Measurements from ENCODE around the gene SENP7. TPM values are rescaled to one million over a fixed set of nuclear protein-coding genes. Genes with fewer than 3 reads are reported as not detected.

SENP7 gene
- total and polyA plus RNA-seq, 2 experiments from 2014 or later = 5.0 to 9.0 TPM

DNA sequence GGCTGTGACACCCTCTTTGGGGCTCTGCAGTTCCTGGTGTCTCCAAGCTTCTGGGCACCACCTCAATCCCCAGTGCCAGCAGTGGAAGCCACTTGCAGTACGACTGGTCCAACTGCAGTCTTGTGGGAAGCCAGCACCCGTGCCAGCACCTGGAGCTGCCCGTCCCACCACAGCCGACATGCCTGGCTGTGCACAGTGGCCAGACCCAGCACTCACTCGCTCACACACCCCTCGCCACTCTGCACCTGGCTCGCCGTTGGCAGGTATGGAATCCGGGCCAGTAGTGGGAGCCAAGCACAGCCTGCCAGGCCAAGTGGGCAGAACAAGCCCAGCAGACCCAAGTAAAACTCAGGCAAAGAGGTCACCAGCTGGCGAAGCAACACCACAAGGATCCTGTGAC lies 128.6 kb downstream of the SENP7 start (continued):
- TF ChIP-seq, protein P1, sequence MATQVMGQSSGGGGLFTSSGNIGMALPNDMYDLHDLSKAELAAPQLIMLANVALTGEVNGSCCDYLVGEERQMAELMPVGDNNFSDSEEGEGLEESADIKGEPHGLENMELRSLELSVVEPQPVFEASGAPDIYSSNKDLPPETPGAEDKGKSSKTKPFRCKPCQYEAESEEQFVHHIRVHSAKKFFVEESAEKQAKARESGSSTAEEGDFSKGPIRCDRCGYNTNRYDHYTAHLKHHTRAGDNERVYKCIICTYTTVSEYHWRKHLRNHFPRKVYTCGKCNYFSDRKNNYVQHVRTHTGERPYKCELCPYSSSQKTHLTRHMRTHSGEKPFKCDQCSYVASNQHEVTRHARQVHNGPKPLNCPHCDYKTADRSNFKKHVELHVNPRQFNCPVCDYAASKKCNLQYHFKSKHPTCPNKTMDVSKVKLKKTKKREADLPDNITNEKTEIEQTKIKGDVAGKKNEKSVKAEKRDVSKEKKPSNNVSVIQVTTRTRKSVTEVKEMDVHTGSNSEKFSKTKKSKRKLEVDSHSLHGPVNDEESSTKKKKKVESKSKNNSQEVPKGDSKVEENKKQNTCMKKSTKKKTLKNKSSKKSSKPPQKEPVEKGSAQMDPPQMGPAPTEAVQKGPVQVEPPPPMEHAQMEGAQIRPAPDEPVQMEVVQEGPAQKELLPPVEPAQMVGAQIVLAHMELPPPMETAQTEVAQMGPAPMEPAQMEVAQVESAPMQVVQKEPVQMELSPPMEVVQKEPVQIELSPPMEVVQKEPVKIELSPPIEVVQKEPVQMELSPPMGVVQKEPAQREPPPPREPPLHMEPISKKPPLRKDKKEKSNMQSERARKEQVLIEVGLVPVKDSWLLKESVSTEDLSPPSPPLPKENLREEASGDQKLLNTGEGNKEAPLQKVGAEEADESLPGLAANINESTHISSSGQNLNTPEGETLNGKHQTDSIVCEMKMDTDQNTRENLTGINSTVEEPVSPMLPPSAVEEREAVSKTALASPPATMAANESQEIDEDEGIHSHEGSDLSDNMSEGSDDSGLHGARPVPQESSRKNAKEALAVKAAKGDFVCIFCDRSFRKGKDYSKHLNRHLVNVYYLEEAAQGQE (IDR thresholded peaks at IDR 0.05; ENCODE audit: unreplicated experiment) = no peak
- TF ChIP-seq POLR2AphosphoS5 (IDR thresholded peaks at IDR 0.05; ENCODE audit: low read depth) = no peak
- TF ChIP-seq ZNF114 (CRISPR knock-in tag; IDR thresholded peaks at IDR 0.05) = no peak
- TF ChIP-seq, protein P2, sequence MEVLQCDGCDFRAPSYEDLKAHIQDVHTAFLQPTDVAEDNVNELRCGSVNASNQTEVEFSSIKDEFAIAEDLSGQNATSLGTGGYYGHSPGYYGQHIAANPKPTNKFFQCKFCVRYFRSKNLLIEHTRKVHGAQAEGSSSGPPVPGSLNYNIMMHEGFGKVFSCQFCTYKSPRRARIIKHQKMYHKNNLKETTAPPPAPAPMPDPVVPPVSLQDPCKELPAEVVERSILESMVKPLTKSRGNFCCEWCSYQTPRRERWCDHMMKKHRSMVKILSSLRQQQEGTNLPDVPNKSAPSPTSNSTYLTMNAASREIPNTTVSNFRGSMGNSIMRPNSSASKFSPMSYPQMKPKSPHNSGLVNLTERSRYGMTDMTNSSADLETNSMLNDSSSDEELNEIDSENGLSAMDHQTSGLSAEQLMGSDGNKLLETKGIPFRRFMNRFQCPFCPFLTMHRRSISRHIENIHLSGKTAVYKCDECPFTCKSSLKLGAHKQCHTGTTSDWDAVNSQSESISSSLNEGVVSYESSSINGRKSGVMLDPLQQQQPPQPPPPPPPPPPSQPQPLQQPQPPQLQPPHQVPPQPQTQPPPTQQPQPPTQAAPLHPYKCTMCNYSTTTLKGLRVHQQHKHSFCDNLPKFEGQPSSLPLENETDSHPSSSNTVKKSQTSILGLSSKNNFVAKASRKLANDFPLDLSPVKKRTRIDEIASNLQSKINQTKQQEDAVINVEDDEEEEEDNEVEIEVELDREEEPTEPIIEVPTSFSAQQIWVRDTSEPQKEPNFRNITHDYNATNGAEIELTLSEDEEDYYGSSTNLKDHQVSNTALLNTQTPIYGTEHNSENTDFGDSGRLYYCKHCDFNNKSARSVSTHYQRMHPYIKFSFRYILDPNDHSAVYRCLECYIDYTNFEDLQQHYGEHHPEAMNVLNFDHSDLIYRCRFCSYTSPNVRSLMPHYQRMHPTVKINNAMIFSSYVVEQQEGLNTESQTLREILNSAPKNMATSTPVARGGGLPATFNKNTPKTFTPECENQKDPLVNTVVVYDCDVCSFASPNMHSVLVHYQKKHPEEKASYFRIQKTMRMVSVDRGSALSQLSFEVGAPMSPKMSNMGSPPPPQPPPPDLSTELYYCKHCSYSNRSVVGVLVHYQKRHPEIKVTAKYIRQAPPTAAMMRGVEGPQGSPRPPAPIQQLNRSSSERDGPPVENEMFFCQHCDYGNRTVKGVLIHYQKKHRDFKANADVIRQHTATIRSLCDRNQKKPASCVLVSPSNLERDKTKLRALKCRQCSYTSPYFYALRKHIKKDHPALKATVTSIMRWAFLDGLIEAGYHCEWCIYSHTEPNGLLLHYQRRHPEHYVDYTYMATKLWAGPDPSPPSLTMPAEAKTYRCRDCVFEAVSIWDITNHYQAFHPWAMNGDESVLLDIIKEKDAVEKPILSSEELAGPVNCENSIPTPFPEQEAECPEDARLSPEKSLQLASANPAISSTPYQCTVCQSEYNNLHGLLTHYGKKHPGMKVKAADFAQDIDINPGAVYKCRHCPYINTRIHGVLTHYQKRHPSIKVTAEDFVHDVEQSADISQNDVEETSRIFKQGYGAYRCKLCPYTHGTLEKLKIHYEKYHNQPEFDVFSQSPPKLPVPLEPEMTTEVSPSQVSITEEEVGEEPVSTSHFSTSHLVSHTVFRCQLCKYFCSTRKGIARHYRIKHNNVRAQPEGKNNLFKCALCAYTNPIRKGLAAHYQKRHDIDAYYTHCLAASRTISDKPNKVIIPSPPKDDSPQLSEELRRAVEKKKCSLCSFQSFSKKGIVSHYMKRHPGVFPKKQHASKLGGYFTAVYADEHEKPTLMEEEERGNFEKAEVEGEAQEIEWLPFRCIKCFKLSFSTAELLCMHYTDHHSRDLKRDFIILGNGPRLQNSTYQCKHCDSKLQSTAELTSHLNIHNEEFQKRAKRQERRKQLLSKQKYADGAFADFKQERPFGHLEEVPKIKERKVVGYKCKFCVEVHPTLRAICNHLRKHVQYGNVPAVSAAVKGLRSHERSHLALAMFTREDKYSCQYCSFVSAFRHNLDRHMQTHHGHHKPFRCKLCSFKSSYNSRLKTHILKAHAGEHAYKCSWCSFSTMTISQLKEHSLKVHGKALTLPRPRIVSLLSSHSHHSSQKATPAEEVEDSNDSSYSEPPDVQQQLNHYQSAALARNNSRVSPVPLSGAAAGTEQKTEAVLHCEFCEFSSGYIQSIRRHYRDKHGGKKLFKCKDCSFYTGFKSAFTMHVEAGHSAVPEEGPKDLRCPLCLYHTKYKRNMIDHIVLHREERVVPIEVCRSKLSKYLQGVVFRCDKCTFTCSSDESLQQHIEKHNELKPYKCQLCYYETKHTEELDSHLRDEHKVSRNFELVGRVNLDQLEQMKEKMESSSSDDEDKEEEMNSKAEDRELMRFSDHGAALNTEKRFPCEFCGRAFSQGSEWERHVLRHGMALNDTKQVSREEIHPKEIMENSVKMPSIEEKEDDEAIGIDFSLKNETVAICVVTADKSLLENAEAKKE (CRISPR knock-in tag; IDR thresholded peaks at IDR 0.05) = no peak
- no peak for TF ChIP-seq CREB1 (CRISPR knock-in tag; IDR thresholded peaks at IDR 0.05; ENCODE audit: low read depth)

DNA sequence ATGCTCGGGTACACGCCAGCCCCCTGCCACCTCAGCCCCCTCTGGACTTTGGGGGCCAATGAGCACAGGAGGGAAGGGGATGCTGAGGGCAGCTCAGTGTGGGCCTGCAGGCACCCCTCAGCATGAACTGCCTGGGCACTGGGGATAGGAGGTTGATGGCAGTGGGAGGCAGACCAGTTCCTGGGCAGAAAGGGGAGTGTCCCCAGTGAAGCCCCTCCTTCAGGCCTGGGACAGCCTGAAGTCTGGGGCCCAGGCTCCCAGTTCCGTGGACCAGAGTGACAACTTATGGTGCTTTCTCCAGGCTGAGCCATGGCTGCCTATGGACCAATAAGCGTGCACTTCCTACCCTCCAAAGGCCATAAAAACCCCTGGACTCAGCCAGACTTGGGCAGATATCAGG lies 129.4 kb downstream of the SENP7 start:
- H2AFZ ChIP-seq = no peak overlapping the region
- no peak for TF ChIP-seq NANOG (IDR thresholded peaks at IDR 0.05; ENCODE audit: borderline replicate concordance)
- TF ChIP-seq, protein P1 (IDR thresholded peaks at IDR 0.05; ENCODE audit: unreplicated experiment) = no peak
- TF ChIP-seq, protein P3, sequence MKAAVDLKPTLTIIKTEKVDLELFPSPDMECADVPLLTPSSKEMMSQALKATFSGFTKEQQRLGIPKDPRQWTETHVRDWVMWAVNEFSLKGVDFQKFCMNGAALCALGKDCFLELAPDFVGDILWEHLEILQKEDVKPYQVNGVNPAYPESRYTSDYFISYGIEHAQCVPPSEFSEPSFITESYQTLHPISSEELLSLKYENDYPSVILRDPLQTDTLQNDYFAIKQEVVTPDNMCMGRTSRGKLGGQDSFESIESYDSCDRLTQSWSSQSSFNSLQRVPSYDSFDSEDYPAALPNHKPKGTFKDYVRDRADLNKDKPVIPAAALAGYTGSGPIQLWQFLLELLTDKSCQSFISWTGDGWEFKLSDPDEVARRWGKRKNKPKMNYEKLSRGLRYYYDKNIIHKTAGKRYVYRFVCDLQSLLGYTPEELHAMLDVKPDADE (IDR thresholded peaks at IDR 0.05) = no peak
- TF ChIP-seq JUNB (IDR thresholded peaks at IDR 0.05; ENCODE audit: unreplicated experiment) = no peak
- no peak for TF ChIP-seq ZNF114 (CRISPR knock-in tag; IDR thresholded peaks at IDR 0.05)
- TF ChIP-seq POLR2AphosphoS5 (IDR thresholded peaks at IDR 0.05; ENCODE audit: low read depth) = no peak
- TF ChIP-seq CREB1 (CRISPR knock-in tag; IDR thresholded peaks at IDR 0.05; ENCODE audit: low read depth) = no peak

More for the DNA sequence above, 129.4 kb downstream of the SENP7 start:
- H3K4me2 ChIP-seq = no peak overlapping the region
- H3K27ac ChIP-seq (ENCODE audit: low read depth) = no peak overlapping the region
- no peaks in the 10 kb centered on the region for H3K27me3 ChIP-seq (ENCODE audit: insufficient read depth)
- Mint-ChIP-seq H3K27me3 (ENCODE audit: insufficient read depth, low read depth, poor library complexity) (no peaks in the 10 kb centered on the region), H3K4me3 (no peak overlapping the region), H3K4me1 (no peaks in the 10 kb centered on the region), H3K27ac (no peak overlapping the region; the same call in 1 of the 2 replicates), H3K9me3 (peaks cover 2% of the 10 kb centered on the region; the same call in 2 of the 3 replicates), H3K36me3 (ENCODE audit: low read depth) (no peaks in the 10 kb centered on the region)
- no peak for DNase-seq (ENCODE audit: low spot score)
- no peaks in the 10 kb centered on the region for H3K4me1 ChIP-seq (ENCODE audit: insufficient read depth)
- H3K9me2 ChIP-seq (ENCODE audit: insufficient read depth) = no peaks in the 10 kb centered on the region
- no peak overlapping the region for H3K4me3 ChIP-seq
- no peaks in the 10 kb centered on the region for H4K20me1 ChIP-seq (replicated peaks; ENCODE audit: insufficient read depth)
- H3F3A ChIP-seq (replicated peaks; ENCODE audit: low read depth) = no peaks in the 10 kb centered on the region
- no peaks in the 10 kb centered on the region for H3K36me3 ChIP-seq (ENCODE audit: insufficient read depth)
- peak; percentile 48 for ATAC-seq
- H3K79me2 ChIP-seq (replicated peaks; ENCODE audit: insufficient read depth) = no peaks in the 10 kb centered on the region
